Lung microvascular endothelial cell (primary cell): ENCODE data around the gene JHY. TPM values are rescaled to one million over a fixed set of nuclear protein-coding genes. Genes with fewer than 3 reads are reported as not detected.

Experiments used
- DNase-seq, 2 donors: peaks; one replicate each; pipeline versions ENCODE4 v3.0.0 to v3.0.0-alpha.2; 2010; ENCODE audit warnings: low read depth in 2 of 2
- total RNA-seq: library from RNA; depleted of rRNA; stranded (reverse); fragments of >200 nt; gene quantifications from 2 replicates; pipeline ENCODE4 v1.2.1, GENCODE V29; 2014

JHY gene
- total RNA-seq, 1 donor from 2014 or later: 0.20 TPM

DNA sequence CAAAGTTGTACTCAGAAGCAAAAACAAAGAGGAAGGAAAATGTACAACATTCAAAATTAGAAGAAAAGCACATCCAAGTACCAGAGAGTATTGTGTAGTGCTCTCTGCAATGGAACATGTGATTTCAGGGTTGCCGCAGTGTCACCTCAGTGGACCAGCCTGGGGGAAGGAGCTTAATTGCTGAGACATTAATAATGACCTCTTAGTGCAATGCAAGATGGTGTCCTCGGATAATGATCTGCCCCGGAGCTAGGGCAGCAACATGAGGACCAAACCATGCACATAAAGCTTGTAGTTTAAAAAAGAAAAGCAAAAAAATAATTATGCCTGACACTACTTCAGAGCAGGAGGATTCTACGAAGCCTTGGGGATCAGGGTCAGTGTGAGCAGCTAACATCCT, 11.3 kb upstream of the JHY start:
- no peak for DNase-seq

- no peak for DNase-seq
Measured at GRCh38 chr11:122872046-122872445, 10.5 kb upstream of the JHY start.

- DNase-seq: no peak
Measured at GRCh38 chr11:122874991-122875390, 7.6 kb upstream of the JHY start.

DNA sequence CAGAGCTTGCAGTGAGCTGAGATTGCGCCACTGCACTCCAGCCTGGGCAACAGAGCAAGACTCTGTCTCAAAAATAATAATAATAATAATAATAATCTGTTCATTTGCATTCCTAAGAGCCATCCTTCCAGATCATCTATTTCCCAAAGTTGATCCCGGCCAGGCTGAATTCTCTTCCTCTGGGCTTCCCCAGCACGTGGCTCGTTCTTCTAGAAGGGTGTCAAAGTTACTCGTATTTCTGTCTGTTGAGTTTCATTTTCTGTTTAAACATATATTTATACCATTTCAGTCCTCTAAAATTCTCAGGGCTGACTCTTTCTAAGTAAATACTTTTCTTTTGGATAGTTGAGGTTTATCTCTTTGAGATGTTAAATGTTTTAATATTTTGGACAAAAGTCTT, 4.8 kb upstream of the JHY start:
- DNase-seq: no peak

DNA sequence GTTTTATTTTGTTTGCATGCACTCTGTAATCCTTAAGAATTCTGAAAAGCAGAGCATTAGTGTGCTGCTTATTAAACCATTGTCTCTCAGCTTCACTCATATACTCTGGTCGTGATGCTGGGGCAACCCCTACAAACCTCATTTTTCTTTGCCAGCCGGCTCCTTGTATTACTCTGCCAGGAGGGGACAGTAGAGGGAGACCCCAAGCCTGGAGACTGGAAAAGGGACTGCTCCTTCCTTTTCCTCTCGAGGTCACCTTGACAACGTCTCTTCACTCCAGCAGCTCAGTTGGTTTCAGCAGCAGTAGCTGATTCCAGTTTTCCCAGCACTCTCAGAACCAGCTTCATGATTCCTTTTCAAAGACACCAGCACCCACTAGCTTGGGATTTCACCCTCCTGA, 2.8 kb upstream of the JHY start:
- DNase-seq: no peak

- peak; percentile 21 to 36 for DNase-seq
Measured at GRCh38 chr11:122882857-122883645, 492 bp downstream of the JHY start.

DNA sequence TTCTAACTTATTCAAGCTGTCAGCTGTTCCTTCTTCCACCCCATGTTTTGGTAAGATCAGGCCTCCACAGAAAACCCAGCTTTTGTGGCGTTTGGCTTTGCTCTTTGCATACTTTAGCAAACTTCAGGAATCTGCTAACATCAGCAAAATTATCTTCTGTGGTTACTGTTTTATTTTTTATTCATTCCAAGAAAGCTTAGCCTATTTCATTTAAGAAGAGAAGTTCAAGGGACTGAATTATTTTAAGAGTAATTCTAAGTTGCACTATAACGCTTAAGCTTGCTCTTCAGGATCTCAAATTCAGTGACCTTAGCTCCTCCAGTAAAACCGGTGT, 1.1 kb downstream of the JHY start:
- no peak for DNase-seq

DNA sequence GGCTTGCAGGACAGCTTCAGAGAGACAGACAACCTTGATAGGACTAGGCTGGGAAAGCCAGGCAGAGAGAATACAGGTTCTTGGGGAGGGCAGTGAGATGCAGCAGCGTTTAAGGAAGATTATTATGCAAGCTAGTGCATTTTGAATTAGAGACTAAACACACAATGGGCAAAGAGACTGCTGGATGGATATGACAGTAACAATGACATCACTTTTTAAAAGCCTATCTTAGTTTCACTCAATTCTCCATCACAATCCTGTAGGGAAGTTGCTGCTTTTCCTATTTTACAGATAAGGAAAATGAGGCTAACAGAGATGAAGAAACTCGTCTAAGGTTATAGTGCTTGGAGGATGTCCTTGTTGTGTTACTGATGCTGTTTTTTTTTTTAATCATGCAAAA, 5.6 kb downstream of the JHY start:
- no peak for DNase-seq

DNA sequence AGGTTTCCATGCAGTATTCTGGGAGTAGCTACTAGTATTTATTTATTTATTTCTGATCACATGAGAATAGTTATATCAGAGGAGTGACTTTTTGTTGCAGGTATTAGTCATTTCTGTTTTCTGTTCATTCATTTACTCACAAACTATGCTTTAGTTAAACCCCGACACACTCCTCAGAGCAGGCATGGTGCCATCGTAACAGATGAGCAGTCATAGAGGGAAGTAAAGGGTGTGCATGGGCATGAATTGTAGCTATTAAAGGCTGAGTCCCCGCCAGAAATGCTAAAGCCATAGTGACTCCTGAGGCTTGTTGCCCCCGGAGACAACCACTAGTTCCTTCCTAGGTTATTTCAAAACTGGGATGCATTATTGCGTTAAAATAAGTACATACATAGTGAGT, 10.6 kb downstream of the JHY start:
- no peak for DNase-seq

DNA sequence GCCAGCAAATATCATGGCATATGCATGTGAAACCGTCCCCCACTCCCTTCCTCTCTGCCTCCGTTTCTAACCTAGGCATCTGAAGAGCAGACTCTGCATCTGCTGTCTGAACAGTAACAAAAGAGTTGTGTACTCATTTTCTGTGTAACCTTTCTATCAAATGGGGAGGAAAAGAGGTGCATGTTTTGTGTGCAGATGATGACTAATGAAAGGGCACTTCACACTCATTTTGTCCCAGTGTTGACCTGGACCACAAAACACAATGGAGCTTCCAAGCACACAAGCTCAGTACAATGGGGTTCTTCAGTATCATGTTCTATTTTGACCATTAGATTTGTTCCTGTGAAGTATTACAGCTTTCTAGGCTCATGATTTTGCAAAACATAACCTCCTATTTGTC, 13.0 kb downstream of the JHY start:
- DNase-seq: no peak

GRCh38 chr11:122897606-122898210, 15.1 kb downstream of the JHY start:
- peak in 1 of 2 donors; percentile 30 for DNase-seq

DNA sequence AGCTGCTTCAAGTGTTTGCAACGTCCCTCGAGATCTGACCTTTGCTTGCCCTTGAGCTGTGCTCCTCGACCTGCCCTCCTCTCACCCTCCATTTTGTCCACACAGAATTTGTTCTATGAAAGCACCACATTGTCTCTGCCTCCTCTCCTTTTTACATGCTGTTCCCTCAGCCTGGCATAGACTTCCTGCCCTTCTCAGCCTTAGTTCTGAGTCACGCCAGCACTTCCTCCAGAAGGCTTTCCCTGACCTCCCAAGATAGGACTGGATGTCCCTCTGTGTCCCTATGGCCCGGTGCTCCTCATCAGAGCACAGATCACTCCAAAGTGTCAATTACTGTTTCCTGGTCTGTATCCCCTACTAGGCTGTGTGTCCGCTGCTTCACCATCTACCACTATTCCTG, 16.2 kb downstream of the JHY start:
- no peak for DNase-seq

DNA sequence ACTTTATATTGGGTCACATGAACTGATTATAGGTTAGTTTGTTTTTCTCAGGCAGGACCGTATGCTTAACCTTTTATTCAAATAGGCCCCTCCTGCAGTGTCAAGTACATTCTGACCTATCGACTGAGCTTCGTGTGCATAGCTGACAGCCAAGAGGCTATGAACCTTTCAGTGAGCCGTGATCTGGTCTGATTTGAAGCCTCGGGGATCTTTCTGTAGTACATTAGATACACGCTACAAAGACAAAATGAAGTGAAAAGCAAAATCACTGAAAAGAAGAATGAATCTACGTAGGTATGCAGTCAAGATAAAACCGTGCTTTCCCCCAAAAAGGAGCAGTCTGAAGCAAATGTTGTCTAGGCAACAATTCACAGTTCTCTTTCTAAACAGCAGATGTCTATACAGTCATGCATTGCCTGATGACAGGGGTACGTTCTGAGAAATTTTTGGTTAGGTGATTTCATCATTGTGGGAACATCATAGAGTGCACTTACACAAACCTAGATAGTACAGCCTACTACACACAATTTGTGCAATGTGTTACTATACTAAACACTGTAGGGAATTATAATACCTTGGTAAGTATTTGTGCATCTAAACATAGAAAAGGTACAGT, 18.1 kb downstream of the JHY start:
- DNase-seq: no peak

GRCh38 chr11:122902951-122903350, 20.4 kb downstream of the JHY start:
- no peak for DNase-seq

DNA sequence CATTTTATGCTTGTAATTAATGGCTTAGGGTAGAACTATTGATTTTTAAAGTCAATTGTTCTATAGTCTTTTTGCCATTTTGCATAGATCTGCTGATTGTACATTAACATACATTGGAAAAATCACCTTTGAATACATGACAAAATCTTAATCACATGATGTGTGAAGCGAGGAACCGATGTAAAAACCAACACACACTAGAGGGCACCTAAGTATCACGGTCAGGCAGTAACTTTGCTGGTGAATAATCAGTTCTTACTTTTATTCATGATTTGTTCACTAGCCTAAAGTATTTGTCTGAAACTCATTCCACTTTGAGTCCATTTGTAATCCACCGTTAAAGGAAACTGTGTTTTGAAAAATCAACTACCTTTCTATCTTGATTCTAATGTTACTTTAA, 28.2 kb downstream of the JHY start:
- DNase-seq: peak; percentile 21 to 39

DNA sequence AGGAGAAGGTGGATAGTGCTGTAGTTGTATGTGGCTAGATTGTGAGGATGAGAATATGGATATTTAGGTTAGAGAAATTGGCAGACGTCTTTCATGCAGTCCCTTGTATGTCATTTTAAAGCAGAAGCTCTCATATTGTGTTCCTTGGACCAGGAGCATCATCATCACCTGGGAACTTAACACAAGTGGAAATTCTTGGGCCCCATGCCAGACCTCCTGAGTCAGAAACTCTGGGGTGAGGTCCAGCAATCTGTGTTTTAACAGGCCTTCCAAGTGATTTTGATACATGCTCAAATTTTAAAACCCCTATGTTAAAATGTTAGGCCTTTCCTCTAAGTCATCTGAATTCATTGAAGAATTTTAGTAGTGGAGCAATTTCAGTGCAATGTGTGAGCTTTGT, 34.8 kb downstream of the JHY start:
- DNase-seq: no peak

- no peak for DNase-seq
Measured at GRCh38 chr11:122918734-122919133, 36.2 kb downstream of the JHY start.

GRCh38 chr11:122920579-122920978, 38.0 kb downstream of the JHY start:
- no peak for DNase-seq

- no peak for DNase-seq
Measured at GRCh38 chr11:122922893-122923292, 40.3 kb downstream of the JHY start.

DNA sequence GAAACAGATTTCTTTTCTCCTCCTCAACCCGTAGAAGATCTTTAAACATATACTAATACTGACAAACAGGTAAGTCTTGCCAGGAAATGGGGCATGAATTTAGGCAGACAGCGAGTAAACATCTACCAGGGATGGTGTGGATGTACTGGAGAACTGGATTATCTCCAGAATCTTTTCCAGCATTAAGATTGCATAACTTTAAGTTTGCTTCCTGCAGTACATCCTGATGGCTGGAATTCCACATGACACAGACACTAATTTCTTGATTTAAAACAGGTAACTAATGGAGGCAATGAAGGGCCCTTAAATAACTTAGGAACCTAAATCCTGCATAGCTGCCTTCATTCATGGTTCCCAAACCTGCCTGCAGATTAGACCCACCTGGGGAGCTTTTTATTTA, 40.7 kb downstream of the JHY start:
- no peak for DNase-seq

GRCh38 chr11:122931510-122931909, 49.0 kb downstream of the JHY start:
- no peak for DNase-seq

DNA sequence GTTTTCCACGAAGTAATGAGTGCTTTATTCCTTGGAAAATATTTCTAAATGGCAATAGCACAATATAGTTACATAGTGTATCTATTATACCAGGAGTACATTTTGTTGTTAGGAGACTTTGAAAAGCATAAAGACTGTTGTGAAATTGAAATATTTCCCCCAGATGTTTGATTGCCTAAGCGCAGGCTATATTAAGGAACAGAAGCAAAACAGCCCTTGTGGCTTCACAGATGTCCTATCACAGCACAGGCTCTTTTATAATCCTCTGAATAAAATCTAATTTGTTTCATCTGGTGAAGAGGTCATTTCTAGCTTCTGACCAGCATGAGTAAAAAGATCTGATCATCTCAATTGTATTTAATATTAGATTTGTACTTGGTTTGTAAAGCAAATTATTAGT, 50.9 kb downstream of the JHY start:
- DNase-seq: no peak

GRCh38 chr11:122937983-122938382, 55.4 kb downstream of the JHY start:
- DNase-seq: no peak
